ENCODE data around the gene BMP8A. TPM values are rescaled to one million over a fixed set of nuclear protein-coding genes. Genes with fewer than 3 reads are reported as not detected.
"Not testable (repeated sequence)": the region's sequence is repeated elsewhere in the genome, so short reads cannot be mapped to it uniquely, and the experiment has no call there.

The BMP8A gene
- total RNA-seq, 4 donors from 2014 or later = 1.2 to 18.0 (median 3.6) TPM; not detected in 1

- Histone ChIP-seq H3K27me3 (no peaks in the 10 kb centered on the region), H3K27ac (no peak overlapping the region)
- TF ChIP-seq POLR2A (IDR thresholded peaks at IDR 0.05) = no peak
- no peak for TF ChIP-seq CTCF (IDR thresholded peaks at IDR 0.05)
Observed at GRCh38 chr1:39508266-39508665, 16.8 kb downstream of the BMP8A start.

GRCh38 chr1:39508857-39509305 is 17.4 kb downstream of the BMP8A start:
- TF ChIP-seq POLR2A (IDR thresholded peaks at IDR 0.05) (no peak), CTCF (IDR thresholded peaks at IDR 0.05) (no peak)
- DNase-seq = no peak
- Histone ChIP-seq H3K9me3 (no peaks in the 10 kb centered on the region), H3K27me3 (no peaks in the 10 kb centered on the region), H3K4me3 (no peak overlapping the region), H3K36me3 (no peaks in the 10 kb centered on the region), H3K4me1 (no peaks in the 10 kb centered on the region), H3K27ac (peak overlapping the region in 1 of 4 donors; percentile 49)

More at GRCh38 chr1:39508266-39508665, 16.8 kb downstream of the BMP8A start:
- Histone ChIP-seq H3K36me3 (no peaks in the 10 kb centered on the region), H3K4me3 (no peak overlapping the region), H3K4me1 (no peaks in the 10 kb centered on the region), H3K9me3 (no peaks in the 10 kb centered on the region)
- no peak for DNase-seq

- no peaks in the 10 kb centered on the region for H3K27me3 ChIP-seq
- no peaks in the 10 kb centered on the region for H3K4me1 ChIP-seq
- H3K9me3 ChIP-seq = no peaks in the 10 kb centered on the region
- TF ChIP-seq POLR2A (IDR thresholded peaks at IDR 0.05) (no peak), CTCF (IDR thresholded peaks at IDR 0.05) (no peak)
- no peak overlapping the region for H3K4me3 ChIP-seq
- no peaks in the 10 kb centered on the region for H3K36me3 ChIP-seq
- peak; percentile 44 to 77 (median 44) for DNase-seq
- peak overlapping the region in 1 of 4 donors; percentile 49 for H3K27ac ChIP-seq
Observed at GRCh38 chr1:39509360-39510009, 18.0 kb downstream of the BMP8A start.

- H3K27me3 ChIP-seq, H3K9me3 ChIP-seq, DNase-seq, H3K4me3 ChIP-seq, H3K36me3 ChIP-seq, H3K27ac ChIP-seq, H3K4me1 ChIP-seq: not testable (repeated sequence)
Observed at GRCh38 chr1:39510570-39511186, 19.2 kb downstream of the BMP8A start.

GRCh38 chr1:39511477-39511876 is 20.0 kb downstream of the BMP8A start:
- H3K9me3 ChIP-seq, DNase-seq, H3K27me3 ChIP-seq, H3K36me3 ChIP-seq, H3K27ac ChIP-seq, H3K4me3 ChIP-seq, H3K4me1 ChIP-seq: not testable (repeated sequence)

- not testable (repeated sequence) for H3K27ac ChIP-seq, H3K9me3 ChIP-seq, DNase-seq, H3K27me3 ChIP-seq, H3K4me1 ChIP-seq, H3K4me3 ChIP-seq, H3K36me3 ChIP-seq
Observed at GRCh38 chr1:39512234-39512847, 20.9 kb downstream of the BMP8A start.

GRCh38 chr1:39514710-39515124 is 23.3 kb downstream of the BMP8A start:
- H3K27me3 ChIP-seq, H3K36me3 ChIP-seq, H3K4me1 ChIP-seq, H3K9me3 ChIP-seq, DNase-seq, H3K27ac ChIP-seq: not testable (repeated sequence)
- peak overlapping the region in 2 of 4 donors; percentile 32 to 43 for H3K4me3 ChIP-seq

- not testable (repeated sequence) for H3K27ac ChIP-seq, H3K9me3 ChIP-seq, H3K27me3 ChIP-seq, DNase-seq, H3K36me3 ChIP-seq, H3K4me1 ChIP-seq
- peak overlapping the region in 3 of 4 donors; percentile 19 to 43 (median 22) for H3K4me3 ChIP-seq
Observed at GRCh38 chr1:39515131-39516086, 24.0 kb downstream of the BMP8A start.

GRCh38 chr1:39516841-39517240 is 25.4 kb downstream of the BMP8A start:
- H3K4me3 ChIP-seq, H3K27ac ChIP-seq, H3K4me1 ChIP-seq, DNase-seq, H3K36me3 ChIP-seq, H3K9me3 ChIP-seq, H3K27me3 ChIP-seq: not testable (repeated sequence)

GRCh38 chr1:39517936-39518335 is 26.5 kb downstream of the BMP8A start:
- not testable (repeated sequence) for DNase-seq, H3K36me3 ChIP-seq, H3K4me1 ChIP-seq, H3K9me3 ChIP-seq, H3K27ac ChIP-seq, H3K27me3 ChIP-seq, H3K4me3 ChIP-seq

GRCh38 chr1:39519376-39519775 is 27.9 kb downstream of the BMP8A start:
- not testable (repeated sequence) for H3K27me3 ChIP-seq, H3K4me3 ChIP-seq, H3K4me1 ChIP-seq, H3K9me3 ChIP-seq, H3K36me3 ChIP-seq
- peak overlapping the region in 1 of 4 donors; percentile 43 for H3K27ac ChIP-seq
- DNase-seq = peak in 1 of 3 donors; percentile 82

Data from Peyer's patch (tissue), 4 donors.